CD4-positive, alpha-beta T cell (primary cell): ENCODE measurements around the gene A3GALT2. TPM values are rescaled to one million over a fixed set of nuclear protein-coding genes. Genes with fewer than 3 reads are reported as not detected.

Source experiments
- ATAC-seq: fragments of 200-7000 bp; cut with Tn5 transposase; one replicate; pipeline ENCODE4 v1.10.0; 2022; ENCODE audit warnings: mild to moderate bottlenecking; ENCODE audit not compliant: poor library complexity
- CTCF ChIA-PET: fragments of 350-600 bp; sonication (Branson Sonifier 250); formaldehyde crosslinking; loops from one replicate; lab custom pipeline; 2021; ENCODE audit warnings: antibody characterized with exemption, inconsistent platforms; lab: Charles Lee
- POLR2A ChIA-PET: fragments of 350-600 bp; sonication (Branson Sonifier 250); formaldehyde crosslinking; loops from one replicate; lab custom pipeline; 2021; ENCODE audit warnings: antibody characterized with exemption, inconsistent platforms; lab: Charles Lee
- DNase-seq, 14 experiments: peaks; one replicate each; pipeline ENCODE4 v3.0.0-alpha.2; 2013 to 2020; ENCODE audit warnings: mixed read lengths in 2 of 14
- H3K27ac ChIP-seq, 2 donors: one replicate each; pipeline versions ENCODE4 v1.5.1 to v1.7.0; 2013; ENCODE audit warnings: low read length in 2 of 2, low read depth in 1 of 2, mild to moderate bottlenecking in 1 of 2
- H3K27me3 ChIP-seq, 2 experiments: 1 replicate in 1 of 2; 2 replicates in 1 of 2; pipeline versions ENCODE4 v1.6.1 to v1.7.0; 2013; ENCODE audit warnings: low read length in 2 of 2, control low read depth in 1 of 2, mild to moderate bottlenecking in 1 of 2, moderate library complexity in 1 of 2; ENCODE audit not compliant: insufficient read depth in 2 of 2, control insufficient read depth in 1 of 2
- H3K36me3 ChIP-seq: one replicate; pipeline ENCODE4 v1.6.1; 2013; ENCODE audit warnings: low read length, control low read depth; ENCODE audit not compliant: insufficient read depth
- H3K4me1 ChIP-seq: one replicate; pipeline ENCODE4 v1.6.1; 2013; ENCODE audit warnings: low read length, control low read depth; ENCODE audit not compliant: insufficient read depth
- H3K4me3 ChIP-seq: one replicate; pipeline ENCODE4 v1.5.1; 2013; ENCODE audit warnings: mild to moderate bottlenecking, low read length, moderate library complexity
- H3K9me3 ChIP-seq, 2 experiments: 1 replicate in 1 of 2; 2 replicates in 1 of 2; pipeline versions ENCODE4 v1.6.1 to v1.7.0; 2013; ENCODE audit warnings: low read length in 2 of 2, mild to moderate bottlenecking in 2 of 2, control low read depth in 1 of 2, moderate library complexity in 1 of 2; ENCODE audit not compliant: control insufficient read depth in 1 of 2, insufficient read depth in 1 of 2
- H3K27ac Mint-ChIP-seq: one replicate; pipeline ENCODE4 v1.8.0; 2020; ENCODE audit warnings: mixed read lengths
- H3K27me3 Mint-ChIP-seq: one replicate; pipeline ENCODE4 v1.8.0; 2021; ENCODE audit warnings: mixed read lengths
- H3K36me3 Mint-ChIP-seq: one replicate; pipeline ENCODE4 v1.8.0; 2021; ENCODE audit warnings: low read depth, mixed read lengths
- H3K4me1 Mint-ChIP-seq: one replicate; pipeline ENCODE4 v1.8.0; 2021; ENCODE audit warnings: low read depth, mixed read lengths
- H3K4me3 Mint-ChIP-seq: one replicate; pipeline ENCODE4 v1.8.0; 2020; ENCODE audit warnings: mild to moderate bottlenecking, mixed read lengths
- H3K9me3 Mint-ChIP-seq: one replicate; pipeline ENCODE4 v1.8.0; 2020; ENCODE audit warnings: mixed read lengths
- intact Hi-C, 2 experiments: fragments of 100-400 bp; cut with DNase I in 1 of 2; cut with micrococcal nuclease in 1 of 2; formaldehyde crosslinking; loops; one replicate each; pipeline versions ENCODE4 v1.15.1 to v1.9.0; 2023 to 2025; cut with DNase I, micrococcal nuclease
- total RNA-seq, 174 experiments: library from RNA in 2 of 174; stranded (reverse) in 2 of 174; gene quantifications; one replicate each; pipeline ENCODE4 v1.2.3 and lab custom pipeline; 2021 to 2026
- TF ChIP-seq, protein P1 (sequence below): fragments of 200-600 bp; IDR thresholded peaks from one replicate; pipeline ENCODE4 v1.8.0; 2022; ENCODE audit warnings: antibody characterized with exemption, mild to moderate bottlenecking

The A3GALT2 gene
- total RNA-seq, 2 experiments from 2014 or later = not detected

DNA sequence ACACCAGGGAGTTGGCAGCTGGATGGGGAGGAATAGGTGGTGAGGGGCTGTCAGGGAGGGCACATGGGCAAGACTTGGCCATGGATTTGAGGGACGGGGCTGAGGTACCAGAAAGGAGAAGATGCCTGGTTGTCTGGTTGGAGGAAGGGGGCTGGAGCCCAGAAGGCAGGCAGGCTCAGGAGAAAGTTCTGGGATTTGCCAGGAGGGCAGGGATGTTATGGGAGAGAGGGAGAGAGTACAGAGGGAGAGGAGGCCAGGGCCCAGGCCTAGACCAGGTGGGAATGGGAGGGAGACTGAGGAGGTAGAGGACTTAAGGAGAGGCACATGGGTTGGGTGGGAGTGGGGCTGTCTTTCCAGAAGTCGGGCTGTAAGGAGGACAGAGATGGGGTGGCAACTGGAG, 4.3 kb downstream of the A3GALT2 start:
- Histone ChIP-seq H3K4me1 (peaks cover 3% of the 10 kb centered on the region), H3K4me3 (no peak overlapping the region), H3K27ac (no peak overlapping the region), H3K36me3 (no peaks in the 10 kb centered on the region), H3K9me3 (peaks cover 0 to 3% of the 10 kb centered on the region in 2 experiments), H3K27me3 (no peaks in the 10 kb centered on the region)
- ATAC-seq = no peak
- CTCF ChIA-PET = no interaction called here
- Mint-ChIP-seq H3K27ac (no peak overlapping the region), H3K27me3 (no peaks in the 10 kb centered on the region), H3K4me1 (peaks cover 3% of the 10 kb centered on the region), H3K4me3 (no peak overlapping the region), H3K9me3 (no peaks in the 10 kb centered on the region), H3K36me3 (no peaks in the 10 kb centered on the region)
- DNase-seq = no peak
- TF ChIP-seq, protein P1, sequence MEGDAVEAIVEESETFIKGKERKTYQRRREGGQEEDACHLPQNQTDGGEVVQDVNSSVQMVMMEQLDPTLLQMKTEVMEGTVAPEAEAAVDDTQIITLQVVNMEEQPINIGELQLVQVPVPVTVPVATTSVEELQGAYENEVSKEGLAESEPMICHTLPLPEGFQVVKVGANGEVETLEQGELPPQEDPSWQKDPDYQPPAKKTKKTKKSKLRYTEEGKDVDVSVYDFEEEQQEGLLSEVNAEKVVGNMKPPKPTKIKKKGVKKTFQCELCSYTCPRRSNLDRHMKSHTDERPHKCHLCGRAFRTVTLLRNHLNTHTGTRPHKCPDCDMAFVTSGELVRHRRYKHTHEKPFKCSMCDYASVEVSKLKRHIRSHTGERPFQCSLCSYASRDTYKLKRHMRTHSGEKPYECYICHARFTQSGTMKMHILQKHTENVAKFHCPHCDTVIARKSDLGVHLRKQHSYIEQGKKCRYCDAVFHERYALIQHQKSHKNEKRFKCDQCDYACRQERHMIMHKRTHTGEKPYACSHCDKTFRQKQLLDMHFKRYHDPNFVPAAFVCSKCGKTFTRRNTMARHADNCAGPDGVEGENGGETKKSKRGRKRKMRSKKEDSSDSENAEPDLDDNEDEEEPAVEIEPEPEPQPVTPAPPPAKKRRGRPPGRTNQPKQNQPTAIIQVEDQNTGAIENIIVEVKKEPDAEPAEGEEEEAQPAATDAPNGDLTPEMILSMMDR = no peak
- POLR2A ChIA-PET = no interaction called here
- intact Hi-C loops = no loop called here

DNA sequence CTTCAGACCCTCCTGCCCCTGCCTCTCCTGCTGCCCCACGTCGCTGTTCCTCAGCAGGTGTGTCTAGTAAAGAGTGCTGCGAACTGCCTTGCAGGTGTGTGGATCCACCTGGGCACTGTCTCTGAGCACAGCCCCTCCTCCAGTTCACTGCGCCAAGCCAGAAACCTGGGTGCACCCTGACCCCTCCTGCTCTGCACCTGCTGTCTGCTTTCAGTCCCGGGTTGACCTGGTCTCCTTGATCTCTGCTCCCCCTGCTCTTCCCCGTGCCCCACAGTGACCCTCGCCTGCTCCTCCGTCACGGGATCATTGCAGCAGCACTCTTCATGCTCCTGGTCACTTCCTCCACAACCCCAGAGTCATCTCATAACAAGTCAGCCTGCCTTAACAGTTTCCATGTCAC, 6.5 kb downstream of the A3GALT2 start:
- Mint-ChIP-seq H3K4me1 (peaks cover 3% of the 10 kb centered on the region), H3K36me3 (no peaks in the 10 kb centered on the region), H3K27ac (no peak overlapping the region), H3K27me3 (no peaks in the 10 kb centered on the region), H3K4me3 (no peak overlapping the region), H3K9me3 (no peaks in the 10 kb centered on the region)
- H3K27me3 ChIP-seq = no peaks in the 10 kb centered on the region
- DNase-seq = no peak
- no peak overlapping the region for H3K4me3 ChIP-seq
- no peaks in the 10 kb centered on the region for H3K36me3 ChIP-seq
- TF ChIP-seq, protein P1 = no peak
- ChIA-PET CTCF (interaction anchor here (0.6 to 1.0 kb wide), 2 partner anchors 16 to 19 kb away, joined by 3 to 4 read pairs; no protein-coding TSS in a partner anchor), POLR2A (no interaction called here)
- H3K27ac ChIP-seq = no peak overlapping the region
- intact Hi-C loops = no loop called here
- ATAC-seq = no peak
- H3K9me3 ChIP-seq = no peaks in the 10 kb centered on the region
- H3K4me1 ChIP-seq = peaks cover 3% of the 10 kb centered on the region

DNA sequence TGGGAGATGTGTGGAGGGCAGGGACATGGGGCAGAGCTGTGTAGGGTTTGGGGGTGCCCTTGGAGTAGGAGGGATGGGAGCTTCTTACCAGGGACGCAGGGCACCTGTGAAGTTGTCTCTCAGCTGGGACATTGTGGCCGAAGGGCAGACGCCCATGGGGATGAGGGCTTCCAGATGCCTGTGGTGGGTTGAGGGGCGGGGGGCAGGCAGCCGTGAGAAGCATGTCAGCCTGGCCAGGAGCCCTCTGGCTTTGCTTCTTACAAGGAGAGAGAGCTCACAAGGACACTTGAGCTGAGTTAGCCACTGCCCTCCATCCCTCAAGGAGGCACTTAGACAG, 8.5 kb downstream of the A3GALT2 start:
- Histone ChIP-seq H3K36me3 (no peaks in the 10 kb centered on the region), H3K4me3 (no peak overlapping the region), H3K27ac (no peak overlapping the region), H3K27me3 (peaks cover 3% of the 10 kb centered on the region in 2 experiments), H3K4me1 (peaks cover 3% of the 10 kb centered on the region), H3K9me3 (no peaks in the 10 kb centered on the region)
- ATAC-seq = no peak
- peaks cover 4% of the 10 kb centered on the region for H3K27me3 Mint-ChIP-seq
- H3K9me3 Mint-ChIP-seq = no peaks in the 10 kb centered on the region
- no peaks in the 10 kb centered on the region for H3K36me3 Mint-ChIP-seq
- no peak overlapping the region for H3K4me3 Mint-ChIP-seq
- H3K27ac Mint-ChIP-seq = no peak overlapping the region
- no peak for DNase-seq
- TF ChIP-seq, protein P1 = no peak
- intact Hi-C loops = no loop called here
- ChIA-PET POLR2A (interaction anchor here (0.6 kb wide), 1 partner anchor 175 kb away, joined by 4 read pairs; no protein-coding TSS in a partner anchor), CTCF (no interaction called here)
- H3K4me1 Mint-ChIP-seq = peaks cover 3% of the 10 kb centered on the region
